Bronchial epithelial cell (primary cell): Measurements from ENCODE around the gene TRIM23. TPM values are rescaled to one million over a fixed set of nuclear protein-coding genes. Genes with fewer than 3 reads are reported as not detected.

Experiments used
- DNase-seq: peaks from one replicate; pipeline ENCODE4 v3.0.0-alpha.2; 2010; ENCODE audit warnings: low read depth
- FAIRE-seq: peaks from 2 replicates; lab custom pipeline; 2011; peaks lifted over from hg19 to GRCh38; lab: Jason Lieb, UNC
- H3K27me3 ChIP-seq: 2 replicates; pipeline ENCODE4 v1.5.1; 2011; ENCODE audit warnings: low read length; ENCODE audit not compliant: control insufficient read depth, insufficient read depth
- H3K36me3 ChIP-seq: 2 replicates; pipeline ENCODE4 v1.5.1; 2011; ENCODE audit warnings: low read length; ENCODE audit not compliant: control insufficient read depth, insufficient read depth
- H3K4me3 ChIP-seq: 2 replicates; pipeline ENCODE4 v1.5.1; 2011; ENCODE audit warnings: mild to moderate bottlenecking, low read depth, low read length, control low read depth
- CTCF ChIP-seq: IDR thresholded peaks from 2 replicates; pipeline ENCODE4 v1.5.1; 2011; ENCODE audit warnings: mild to moderate bottlenecking, moderate library complexity, low read length, control low read depth, inconsistent platforms; ENCODE audit not compliant: insufficient read depth, severe bottlenecking
- total RNA-seq: library from RNA; depleted of rRNA; stranded (reverse); fragments of >200 nt; gene quantifications from 2 replicates; pipeline ENCODE4 v1.2.1, GENCODE V29; 2014

The TRIM23 gene
- total RNA-seq, 1 donor from 2014 or later, result 20.5 TPM

GRCh38 chr5:65588694-65589093 is 35.4 kb downstream of the TRIM23 start:
- Histone ChIP-seq H3K4me3 (no peak overlapping the region), H3K27me3 (no peaks in the 10 kb centered on the region), H3K36me3 (peaks cover 2% of the 10 kb centered on the region)
- DNase-seq (no peak), FAIRE-seq (no peak)
- no peak for TF ChIP-seq CTCF

- no peak for FAIRE-seq
- no peaks in the 10 kb centered on the region for H3K27me3 ChIP-seq
Measured at GRCh38 chr5:65577141-65577540, 47.0 kb downstream of the TRIM23 start.

GRCh38 chr5:65570598-65571226 is 53.4 kb downstream of the TRIM23 start:
- Histone ChIP-seq H3K27me3 (no peaks in the 10 kb centered on the region), H3K4me3 (no peak overlapping the region), H3K36me3 (peaks cover 2% of the 10 kb centered on the region)
- TF ChIP-seq CTCF, result no peak
- FAIRE-seq (no peak), DNase-seq (no peak)

More at GRCh38 chr5:65577141-65577540, 47.0 kb downstream of the TRIM23 start:
- DNase-seq, result no peak
- no peak for TF ChIP-seq CTCF
- Histone ChIP-seq H3K4me3 (no peak overlapping the region), H3K36me3 (peaks cover 2% of the 10 kb centered on the region)

- FAIRE-seq, result no peak
- DNase-seq, result no peak
- Histone ChIP-seq H3K36me3 (no peaks in the 10 kb centered on the region), H3K27me3 (no peaks in the 10 kb centered on the region), H3K4me3 (no peak overlapping the region)
- TF ChIP-seq CTCF, result no peak
Measured at GRCh38 chr5:65566505-65566904, 57.6 kb downstream of the TRIM23 start.

GRCh38 chr5:65563777-65564176 is 60.4 kb downstream of the TRIM23 start:
- no peak for FAIRE-seq
- DNase-seq, result no peak
- TF ChIP-seq CTCF, result no peak
- H3K4me3 ChIP-seq, result peak overlapping the region; percentile 63
- no peaks in the 10 kb centered on the region for H3K27me3 ChIP-seq
- no peaks in the 10 kb centered on the region for H3K36me3 ChIP-seq
